Activated CD4-positive, CD25-positive, alpha-beta regulatory T cell treated with anti-CD3 and anti-CD28 coated beads, Interleukin-2, amount 50 U/mL, for 16 hours (primary cell): ENCODE measurements around the gene SF3B2.
"Not testable (repeated sequence)": the region's sequence is repeated elsewhere in the genome, so short reads cannot be mapped to it uniquely, and the experiment has no call there.

Experiments
- DNase-seq: peaks from one replicate; pipeline ENCODE4 v3.0.0-alpha.2; 2020; ENCODE audit warnings: low read depth, low spot score

SF3B2 gene

GRCh38 chr11:66015936-66016792, 36.0 kb upstream of the SF3B2 start:
- DNase-seq = no peak

- DNase-seq = no peak
Measured at GRCh38 chr11:66016793-66017177, 35.4 kb upstream of the SF3B2 start.

- DNase-seq = no peak
Measured at GRCh38 chr11:66017321-66017720, 34.8 kb upstream of the SF3B2 start.

GRCh38 chr11:66020212-66020611, 32.0 kb upstream of the SF3B2 start:
- no peak for DNase-seq

GRCh38 chr11:66020618-66021357, 31.4 kb upstream of the SF3B2 start:
- no peak for DNase-seq

- DNase-seq = peak; percentile 58
Measured at GRCh38 chr11:66022401-66023185, 29.6 kb upstream of the SF3B2 start.

- not testable (repeated sequence) for DNase-seq
Measured at GRCh38 chr11:66023186-66023440, 29.1 kb upstream of the SF3B2 start.

GRCh38 chr11:66026017-66026529, 26.1 kb upstream of the SF3B2 start, which contains the start of gene CATSPER1:
Gene CATSPER1 (minus strand): TSS chr11:66026479. CDS start chr11:66026379, 100 bp downstream.
- no peak for DNase-seq

GRCh38 chr11:66032957-66033735, 19.0 kb upstream of the SF3B2 start:
- DNase-seq = no peak

- DNase-seq = no peak
Measured at GRCh38 chr11:66035653-66036333, 16.4 kb upstream of the SF3B2 start.

GRCh38 chr11:66036334-66036710, 15.8 kb upstream of the SF3B2 start:
- DNase-seq = no peak

- DNase-seq = no peak
Measured at GRCh38 chr11:66037327-66037726, 14.8 kb upstream of the SF3B2 start.

- DNase-seq = no peak
Measured at GRCh38 chr11:66039765-66040164, 12.4 kb upstream of the SF3B2 start.

GRCh38 chr11:66042227-66042995, 9.8 kb upstream of the SF3B2 start:
- no peak for DNase-seq

- no peak for DNase-seq
Measured at GRCh38 chr11:66042996-66043906, 8.9 kb upstream of the SF3B2 start.

GRCh38 chr11:66044757-66045156, 7.4 kb upstream of the SF3B2 start:
- no peak for DNase-seq

- DNase-seq = peak; percentile 71
Measured at GRCh38 chr11:66045177-66045639, 7.0 kb upstream of the SF3B2 start.

- no peak for DNase-seq
Measured at GRCh38 chr11:66046901-66047300, 5.3 kb upstream of the SF3B2 start.
